ENCODE measurements around the gene MYO10.

DNA sequence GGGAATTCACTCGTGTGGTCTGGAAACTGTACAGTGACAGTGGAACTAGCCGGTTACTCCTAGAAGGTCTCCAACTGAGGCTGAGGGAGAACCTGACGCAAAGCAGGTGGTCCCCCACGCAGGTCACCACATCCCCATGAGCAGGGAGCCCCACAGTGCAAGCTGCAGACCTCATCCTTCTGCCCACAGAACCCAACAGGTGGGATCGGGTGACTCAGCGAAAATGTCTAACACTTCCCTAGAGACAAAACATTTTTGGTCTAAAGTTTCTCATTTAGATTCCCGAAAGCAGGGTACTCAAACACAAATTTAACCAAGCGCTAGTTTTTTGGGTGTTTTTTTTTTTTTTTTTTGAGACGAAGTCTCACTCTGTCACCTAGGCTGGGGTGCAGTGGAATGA, 256.9 kb downstream of the MYO10 start:
- TF ChIP-seq, protein P1, sequence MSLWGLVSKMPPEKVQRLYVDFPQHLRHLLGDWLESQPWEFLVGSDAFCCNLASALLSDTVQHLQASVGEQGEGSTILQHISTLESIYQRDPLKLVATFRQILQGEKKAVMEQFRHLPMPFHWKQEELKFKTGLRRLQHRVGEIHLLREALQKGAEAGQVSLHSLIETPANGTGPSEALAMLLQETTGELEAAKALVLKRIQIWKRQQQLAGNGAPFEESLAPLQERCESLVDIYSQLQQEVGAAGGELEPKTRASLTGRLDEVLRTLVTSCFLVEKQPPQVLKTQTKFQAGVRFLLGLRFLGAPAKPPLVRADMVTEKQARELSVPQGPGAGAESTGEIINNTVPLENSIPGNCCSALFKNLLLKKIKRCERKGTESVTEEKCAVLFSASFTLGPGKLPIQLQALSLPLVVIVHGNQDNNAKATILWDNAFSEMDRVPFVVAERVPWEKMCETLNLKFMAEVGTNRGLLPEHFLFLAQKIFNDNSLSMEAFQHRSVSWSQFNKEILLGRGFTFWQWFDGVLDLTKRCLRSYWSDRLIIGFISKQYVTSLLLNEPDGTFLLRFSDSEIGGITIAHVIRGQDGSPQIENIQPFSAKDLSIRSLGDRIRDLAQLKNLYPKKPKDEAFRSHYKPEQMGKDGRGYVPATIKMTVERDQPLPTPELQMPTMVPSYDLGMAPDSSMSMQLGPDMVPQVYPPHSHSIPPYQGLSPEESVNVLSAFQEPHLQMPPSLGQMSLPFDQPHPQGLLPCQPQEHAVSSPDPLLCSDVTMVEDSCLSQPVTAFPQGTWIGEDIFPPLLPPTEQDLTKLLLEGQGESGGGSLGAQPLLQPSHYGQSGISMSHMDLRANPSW (CRISPR knock-in tag; conservative IDR thresholded peaks at IDR 0.05; ENCODE audit: low read depth) = no peak
- TF ChIP-seq, protein P2, sequence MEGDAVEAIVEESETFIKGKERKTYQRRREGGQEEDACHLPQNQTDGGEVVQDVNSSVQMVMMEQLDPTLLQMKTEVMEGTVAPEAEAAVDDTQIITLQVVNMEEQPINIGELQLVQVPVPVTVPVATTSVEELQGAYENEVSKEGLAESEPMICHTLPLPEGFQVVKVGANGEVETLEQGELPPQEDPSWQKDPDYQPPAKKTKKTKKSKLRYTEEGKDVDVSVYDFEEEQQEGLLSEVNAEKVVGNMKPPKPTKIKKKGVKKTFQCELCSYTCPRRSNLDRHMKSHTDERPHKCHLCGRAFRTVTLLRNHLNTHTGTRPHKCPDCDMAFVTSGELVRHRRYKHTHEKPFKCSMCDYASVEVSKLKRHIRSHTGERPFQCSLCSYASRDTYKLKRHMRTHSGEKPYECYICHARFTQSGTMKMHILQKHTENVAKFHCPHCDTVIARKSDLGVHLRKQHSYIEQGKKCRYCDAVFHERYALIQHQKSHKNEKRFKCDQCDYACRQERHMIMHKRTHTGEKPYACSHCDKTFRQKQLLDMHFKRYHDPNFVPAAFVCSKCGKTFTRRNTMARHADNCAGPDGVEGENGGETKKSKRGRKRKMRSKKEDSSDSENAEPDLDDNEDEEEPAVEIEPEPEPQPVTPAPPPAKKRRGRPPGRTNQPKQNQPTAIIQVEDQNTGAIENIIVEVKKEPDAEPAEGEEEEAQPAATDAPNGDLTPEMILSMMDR (IDR thresholded peaks at IDR 0.05) = no peak
- TF ChIP-seq NFE2L1 (CRISPR knock-in tag; IDR thresholded peaks at IDR 0.05) (no peak), KAT7 (CRISPR knock-in tag; IDR thresholded peaks at IDR 0.05; ENCODE audit: borderline replicate concordance) (no peak), ZBTB21 (CRISPR knock-in tag; IDR thresholded peaks at IDR 0.05; ENCODE audit: borderline replicate concordance) (no peak), NR2C2 (CRISPR knock-in tag; IDR thresholded peaks at IDR 0.05) (no peak), SMAD3 (CRISPR knock-in tag; IDR thresholded peaks at IDR 0.05; ENCODE audit: borderline replicate concordance) (no peak), NR3C1 (CRISPR knock-in tag; conservative IDR thresholded peaks at IDR 0.05; ENCODE audit: low read depth) (no peak), SMAD4 (CRISPR knock-in tag; IDR thresholded peaks at IDR 0.05) (no peak), ETV6 (CRISPR knock-in tag; IDR thresholded peaks at IDR 0.05) (no peak)
- TF ChIP-seq, protein P3, sequence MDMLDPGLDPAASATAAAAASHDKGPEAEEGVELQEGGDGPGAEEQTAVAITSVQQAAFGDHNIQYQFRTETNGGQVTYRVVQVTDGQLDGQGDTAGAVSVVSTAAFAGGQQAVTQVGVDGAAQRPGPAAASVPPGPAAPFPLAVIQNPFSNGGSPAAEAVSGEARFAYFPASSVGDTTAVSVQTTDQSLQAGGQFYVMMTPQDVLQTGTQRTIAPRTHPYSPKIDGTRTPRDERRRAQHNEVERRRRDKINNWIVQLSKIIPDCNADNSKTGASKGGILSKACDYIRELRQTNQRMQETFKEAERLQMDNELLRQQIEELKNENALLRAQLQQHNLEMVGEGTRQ (CRISPR knock-in tag; IDR thresholded peaks at IDR 0.05) = no peak
- TF ChIP-seq, protein P4, sequence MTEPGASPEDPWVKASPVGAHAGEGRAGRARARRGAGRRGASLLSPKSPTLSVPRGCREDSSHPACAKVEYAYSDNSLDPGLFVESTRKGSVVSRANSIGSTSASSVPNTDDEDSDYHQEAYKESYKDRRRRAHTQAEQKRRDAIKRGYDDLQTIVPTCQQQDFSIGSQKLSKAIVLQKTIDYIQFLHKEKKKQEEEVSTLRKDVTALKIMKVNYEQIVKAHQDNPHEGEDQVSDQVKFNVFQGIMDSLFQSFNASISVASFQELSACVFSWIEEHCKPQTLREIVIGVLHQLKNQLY (CRISPR knock-in tag; IDR thresholded peaks at IDR 0.05) = no peak
- TF ChIP-seq, protein P5, sequence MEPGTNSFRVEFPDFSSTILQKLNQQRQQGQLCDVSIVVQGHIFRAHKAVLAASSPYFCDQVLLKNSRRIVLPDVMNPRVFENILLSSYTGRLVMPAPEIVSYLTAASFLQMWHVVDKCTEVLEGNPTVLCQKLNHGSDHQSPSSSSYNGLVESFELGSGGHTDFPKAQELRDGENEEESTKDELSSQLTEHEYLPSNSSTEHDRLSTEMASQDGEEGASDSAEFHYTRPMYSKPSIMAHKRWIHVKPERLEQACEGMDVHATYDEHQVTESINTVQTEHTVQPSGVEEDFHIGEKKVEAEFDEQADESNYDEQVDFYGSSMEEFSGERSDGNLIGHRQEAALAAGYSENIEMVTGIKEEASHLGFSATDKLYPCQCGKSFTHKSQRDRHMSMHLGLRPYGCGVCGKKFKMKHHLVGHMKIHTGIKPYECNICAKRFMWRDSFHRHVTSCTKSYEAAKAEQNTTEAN (CRISPR knock-in tag; IDR thresholded peaks at IDR 0.05) = no peak
- TF ChIP-seq, protein P6, sequence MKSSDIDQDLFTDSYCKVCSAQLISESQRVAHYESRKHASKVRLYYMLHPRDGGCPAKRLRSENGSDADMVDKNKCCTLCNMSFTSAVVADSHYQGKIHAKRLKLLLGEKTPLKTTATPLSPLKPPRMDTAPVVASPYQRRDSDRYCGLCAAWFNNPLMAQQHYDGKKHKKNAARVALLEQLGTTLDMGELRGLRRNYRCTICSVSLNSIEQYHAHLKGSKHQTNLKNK (CRISPR knock-in tag; IDR thresholded peaks at IDR 0.05) = no peak
